LNCaP clone FGC (cell line): ENCODE measurements around the gene TANC1.

Experiments
- DNase-seq: peaks from one replicate; pipeline ENCODE4 v3.0.0-alpha.2; 2011; ENCODE audit warnings: low read depth
- H3K4me3 ChIP-seq: 2 replicates; pipeline ENCODE4 v1.5.1; 2011; ENCODE audit warnings: mild to moderate bottlenecking, low read depth, low read length, control low read depth
- CTCF ChIP-seq: IDR thresholded peaks from 2 replicates; pipeline ENCODE4 v1.5.1; 2012; ENCODE audit warnings: mild to moderate bottlenecking; ENCODE audit not compliant: control insufficient read depth, insufficient read depth; ENCODE audit errors: extremely low read depth

TANC1 gene

DNA sequence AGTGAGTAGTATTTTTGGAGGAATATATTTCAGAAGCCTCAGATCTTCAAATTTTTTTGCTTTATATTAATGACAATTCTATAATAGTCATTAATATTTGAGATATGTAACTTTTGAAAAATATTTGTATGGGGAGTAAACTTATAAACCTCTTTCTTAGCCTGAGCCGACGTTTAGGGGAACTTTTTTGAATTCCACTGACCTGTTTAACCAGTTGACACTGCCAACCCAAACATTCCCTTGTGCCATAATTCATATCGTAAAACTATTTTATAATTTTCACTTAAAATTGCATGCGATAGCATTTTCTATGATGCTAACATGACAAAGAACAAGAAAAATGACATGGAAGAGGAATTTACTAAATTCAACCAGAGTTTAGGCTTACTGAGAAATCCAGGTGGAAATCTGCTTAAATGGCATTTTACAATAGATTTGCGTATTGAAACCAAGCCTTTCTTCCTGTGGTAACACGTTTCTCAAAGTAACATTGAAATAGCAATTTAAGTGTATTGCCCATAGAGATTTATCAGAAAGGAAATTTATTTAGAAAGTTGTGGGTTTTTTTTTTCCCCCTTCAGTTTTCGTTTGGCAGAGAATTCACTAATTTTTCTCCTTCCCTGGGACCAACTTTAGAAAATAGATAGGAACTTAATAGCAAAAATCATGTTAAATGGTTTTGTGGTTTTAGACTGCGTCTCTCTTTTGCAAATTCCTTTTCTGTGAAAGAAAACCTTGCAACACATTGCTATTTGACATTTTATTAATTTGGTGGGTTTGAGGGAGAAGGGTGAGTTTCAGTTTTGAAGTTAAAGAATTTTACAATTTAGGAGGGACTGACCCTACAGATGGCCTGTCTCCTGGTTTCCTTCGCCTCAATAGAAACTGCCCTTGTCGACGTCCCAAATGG lies 77.4 kb downstream of the TANC1 start:
- TF ChIP-seq CTCF: no peak
- peak; percentile 91 for DNase-seq
- peak overlapping the region; percentile 26; the same call in 1 of the 2 replicates for H3K4me3 ChIP-seq

DNA sequence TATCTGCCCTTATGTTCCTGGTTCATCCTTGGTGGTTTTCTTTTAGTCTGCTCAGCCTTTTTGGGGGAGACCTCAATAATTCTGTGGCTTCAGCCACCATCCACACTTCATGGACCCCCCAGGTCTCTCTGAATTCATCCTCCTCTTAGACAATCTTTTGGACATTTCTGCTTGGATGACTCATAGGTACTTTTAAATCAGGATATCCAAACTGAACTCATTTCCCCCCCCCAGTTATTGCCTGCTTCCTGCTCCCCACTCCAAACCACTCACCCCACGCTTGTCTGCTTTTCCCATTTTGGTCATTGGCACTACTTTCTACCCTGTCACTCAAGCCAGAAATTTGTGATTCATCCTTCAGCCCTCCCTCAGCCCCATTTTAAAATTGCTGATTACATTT lies 78.5 kb downstream of the TANC1 start:
- TF ChIP-seq CTCF: no peak
- no peak overlapping the region for H3K4me3 ChIP-seq
- DNase-seq: no peak

- H3K4me3 ChIP-seq: no peak overlapping the region
- no peak for TF ChIP-seq CTCF
- no peak for DNase-seq
Observed at GRCh38 chr2:159050426-159050825, 82.0 kb downstream of the TANC1 start.

- H3K4me3 ChIP-seq: no peak overlapping the region
- DNase-seq: no peak
- no peak for TF ChIP-seq CTCF
Observed at GRCh38 chr2:159051133-159051532, 82.7 kb downstream of the TANC1 start.

DNA sequence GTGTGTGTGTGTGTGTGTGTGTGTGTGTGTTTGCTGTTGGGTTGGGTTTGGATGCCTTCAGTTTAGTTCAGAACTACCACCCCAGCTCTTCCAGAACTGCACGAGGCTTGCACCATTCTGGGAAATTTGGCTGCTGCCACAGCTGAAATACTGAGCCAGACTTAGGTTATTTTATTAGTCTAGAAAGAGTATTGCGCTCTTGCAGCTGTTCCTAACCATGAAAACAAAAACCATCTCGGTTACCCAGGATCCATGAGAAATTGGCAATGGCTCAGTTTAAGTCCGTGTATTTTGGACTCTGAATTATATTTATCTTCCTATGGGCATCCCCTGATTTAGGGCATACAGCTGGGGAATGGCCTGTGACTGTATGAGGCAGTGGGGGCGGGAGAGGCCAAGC lies 83.2 kb downstream of the TANC1 start:
- no peak overlapping the region for H3K4me3 ChIP-seq
- no peak for DNase-seq
- TF ChIP-seq CTCF: no peak

GRCh38 chr2:159052157-159052601 lies 83.7 kb downstream of the TANC1 start:
- DNase-seq: no peak
- H3K4me3 ChIP-seq: no peak overlapping the region
- TF ChIP-seq CTCF: no peak
